ENCODE data around the gene RHOXF1.

- TF ChIP-seq, protein P1, sequence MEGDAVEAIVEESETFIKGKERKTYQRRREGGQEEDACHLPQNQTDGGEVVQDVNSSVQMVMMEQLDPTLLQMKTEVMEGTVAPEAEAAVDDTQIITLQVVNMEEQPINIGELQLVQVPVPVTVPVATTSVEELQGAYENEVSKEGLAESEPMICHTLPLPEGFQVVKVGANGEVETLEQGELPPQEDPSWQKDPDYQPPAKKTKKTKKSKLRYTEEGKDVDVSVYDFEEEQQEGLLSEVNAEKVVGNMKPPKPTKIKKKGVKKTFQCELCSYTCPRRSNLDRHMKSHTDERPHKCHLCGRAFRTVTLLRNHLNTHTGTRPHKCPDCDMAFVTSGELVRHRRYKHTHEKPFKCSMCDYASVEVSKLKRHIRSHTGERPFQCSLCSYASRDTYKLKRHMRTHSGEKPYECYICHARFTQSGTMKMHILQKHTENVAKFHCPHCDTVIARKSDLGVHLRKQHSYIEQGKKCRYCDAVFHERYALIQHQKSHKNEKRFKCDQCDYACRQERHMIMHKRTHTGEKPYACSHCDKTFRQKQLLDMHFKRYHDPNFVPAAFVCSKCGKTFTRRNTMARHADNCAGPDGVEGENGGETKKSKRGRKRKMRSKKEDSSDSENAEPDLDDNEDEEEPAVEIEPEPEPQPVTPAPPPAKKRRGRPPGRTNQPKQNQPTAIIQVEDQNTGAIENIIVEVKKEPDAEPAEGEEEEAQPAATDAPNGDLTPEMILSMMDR (conservative IDR thresholded peaks at IDR 0.05; ENCODE audit: low read length), result no peak
- TF ChIP-seq EZH2phosphoT487 (IDR thresholded peaks at IDR 0.05; ENCODE audit: borderline replicate concordance), result no peak
These were observed 28.6 kb upstream of the RHOXF1 start for GRCh38 chrX:120144178-120144844.

Measured in Loucy (cell line).